HG02943 (cell line): ENCODE measurements around the gene CIAO1.
"Not testable (repeated sequence)": the region's sequence is repeated elsewhere in the genome, so short reads cannot be mapped to it uniquely, and the experiment has no call there.

Experiments used
- ATAC-seq: cut with Tn5 transposase; IDR thresholded peaks from one replicate; pipeline ENCODE4 v1.9.1; 2021; ENCODE audit warnings: mild to moderate bottlenecking, low read depth, moderate library complexity; ENCODE audit not compliant: unreplicated experiment

Gene CIAO1

DNA sequence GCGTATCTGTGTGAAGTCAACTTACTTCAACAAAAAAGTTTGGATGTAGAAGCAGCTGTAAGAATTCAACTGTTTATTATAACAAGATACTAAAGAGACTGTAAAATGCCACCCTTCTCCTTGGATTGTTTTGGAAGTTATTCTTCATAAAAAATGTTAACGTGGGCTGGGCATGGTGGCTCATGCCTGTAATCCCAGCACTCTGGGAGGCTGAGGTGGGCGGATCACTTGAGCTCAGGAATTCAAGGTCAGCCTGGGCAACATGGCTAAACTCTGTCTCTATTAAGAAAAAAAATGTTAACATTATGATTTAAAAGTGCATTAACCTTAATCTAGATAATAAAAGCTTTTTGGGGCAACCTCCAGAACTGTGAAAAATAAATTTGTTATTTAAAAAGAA, 7.7 kb downstream of the CIAO1 start:
- no peak for ATAC-seq

DNA sequence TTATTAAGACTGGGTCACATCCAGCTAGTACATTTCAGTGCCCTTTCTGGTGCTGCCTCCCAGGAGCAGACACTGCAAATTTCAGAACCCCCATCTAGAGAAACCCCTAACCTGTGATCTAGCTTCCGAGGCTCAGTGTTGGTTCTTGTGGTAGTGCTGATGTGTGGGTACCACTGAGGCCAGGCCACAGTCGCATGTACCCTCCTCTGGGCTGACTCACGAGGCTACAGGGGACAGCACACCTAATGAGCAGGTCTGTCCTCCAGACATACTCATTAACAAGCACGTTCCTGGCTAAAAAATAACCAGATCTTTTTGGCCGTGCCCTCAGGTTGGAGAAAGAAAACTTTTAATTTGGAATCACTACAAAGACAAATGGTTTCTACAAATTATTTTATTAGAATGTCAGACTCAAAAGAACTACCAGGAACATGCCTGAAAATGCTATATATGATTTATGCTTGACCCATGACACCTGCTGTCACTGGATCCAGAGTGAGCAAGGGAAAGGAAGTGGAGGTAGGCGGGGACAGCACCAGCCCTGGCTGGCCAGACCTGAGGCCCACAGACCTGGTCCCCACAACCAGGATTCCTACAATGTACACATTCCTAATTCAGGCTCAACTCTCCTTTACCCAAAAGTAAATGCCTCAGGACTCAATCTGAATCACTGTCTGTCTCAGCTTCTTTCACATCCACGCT, 8.5 kb downstream of the CIAO1 start:
- ATAC-seq = no peak

DNA sequence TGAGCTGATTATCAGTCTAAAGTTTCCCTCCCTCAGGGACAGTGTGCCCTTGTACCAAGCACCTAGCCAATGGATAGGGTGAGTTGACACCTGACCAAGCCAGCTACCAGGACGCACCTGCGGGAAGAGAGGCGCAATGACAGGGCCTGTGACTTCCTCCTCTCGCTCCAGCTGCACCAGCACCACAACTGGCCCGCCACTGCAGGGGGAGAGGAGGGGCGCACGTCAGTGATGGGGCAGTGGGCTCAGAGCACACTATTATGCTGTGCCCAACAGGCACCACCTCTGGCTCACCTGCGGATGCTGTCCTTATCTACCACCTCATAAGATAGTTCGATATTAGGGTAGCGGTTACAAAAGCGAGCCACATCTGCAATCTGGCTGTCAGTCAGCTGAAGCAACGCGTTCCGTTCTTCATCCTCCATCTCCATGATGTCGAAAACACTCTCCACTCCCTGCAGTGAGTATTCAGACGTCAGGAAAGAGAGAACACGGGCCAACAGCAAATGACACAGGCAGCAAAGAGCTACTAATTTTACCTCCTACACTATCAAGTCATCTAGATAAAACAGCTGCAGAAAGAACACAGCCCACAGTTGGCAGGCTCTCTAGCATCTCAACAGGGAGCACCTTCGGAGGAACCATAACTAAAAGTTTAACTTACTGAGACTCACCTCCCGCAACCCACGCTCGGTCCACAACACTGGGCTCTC, 10.9 kb downstream of the CIAO1 start:
- ATAC-seq = no peak

DNA sequence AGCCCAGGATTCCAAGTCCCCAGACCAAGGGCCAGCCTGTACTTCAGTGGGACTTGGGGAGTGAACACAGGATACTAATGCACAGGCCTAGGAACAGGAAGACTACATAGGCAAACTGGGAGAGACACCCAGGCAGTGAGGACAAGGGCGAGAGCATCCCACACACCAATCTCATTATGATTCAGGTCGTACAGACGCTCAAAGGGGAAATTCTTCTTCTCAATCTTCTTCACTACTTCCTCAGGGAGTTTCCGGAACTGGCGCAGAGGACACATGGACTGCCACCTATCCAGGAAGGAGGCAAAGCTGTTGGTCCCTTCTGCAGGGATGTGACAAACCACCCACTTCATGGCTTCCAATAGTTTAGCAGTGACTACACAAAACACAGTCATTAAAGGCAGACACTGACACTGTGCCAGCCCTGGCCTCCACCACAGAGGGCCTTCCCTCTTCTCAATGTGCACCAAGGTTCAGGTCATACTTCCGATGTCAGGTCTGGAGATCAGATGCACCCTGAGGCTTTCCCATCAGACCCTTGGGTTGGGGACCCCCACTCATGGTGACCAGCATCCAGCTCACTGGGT, 21.3 kb downstream of the CIAO1 start:
- no peak for ATAC-seq

DNA sequence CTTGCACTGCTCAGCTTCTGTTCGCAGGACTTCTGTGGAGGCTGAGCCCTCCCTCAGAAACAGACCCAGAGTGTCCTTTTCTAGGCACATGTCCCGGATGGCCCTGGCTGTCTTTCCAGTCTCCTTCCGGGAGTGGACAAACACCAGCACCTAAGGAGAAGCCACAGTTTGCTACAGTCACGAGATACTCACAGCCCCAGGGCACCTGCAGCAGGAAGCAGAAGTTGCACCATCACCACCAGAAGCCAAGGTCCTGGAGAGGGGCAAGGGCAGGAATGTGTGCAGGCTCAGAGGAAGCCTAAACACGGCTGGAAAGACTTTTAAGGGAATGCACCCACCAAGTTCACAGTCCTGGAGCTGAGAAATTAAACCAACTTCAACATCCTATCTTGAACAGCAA, 25.7 kb downstream of the CIAO1 start:
- no peak for ATAC-seq

DNA sequence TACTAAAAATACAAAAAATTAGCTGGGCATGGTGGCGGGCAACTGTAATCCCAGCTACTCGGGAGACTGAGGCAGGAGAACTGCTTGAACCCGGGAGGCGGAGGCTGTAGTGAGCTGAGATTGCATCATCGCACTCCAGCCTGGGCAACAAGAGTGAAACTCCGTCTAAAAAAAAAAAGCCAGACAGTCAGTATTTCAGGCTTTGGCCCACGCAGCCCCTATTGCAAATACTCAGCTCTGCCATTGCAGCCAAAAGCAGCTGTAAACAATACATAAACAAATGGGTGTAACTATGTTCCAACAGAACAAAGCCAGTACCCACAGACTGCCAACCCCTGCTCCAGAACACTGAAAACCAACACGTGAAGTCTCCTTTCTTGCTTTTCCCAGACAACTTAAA, 28.2 kb downstream of the CIAO1 start:
- not testable (repeated sequence) for ATAC-seq

DNA sequence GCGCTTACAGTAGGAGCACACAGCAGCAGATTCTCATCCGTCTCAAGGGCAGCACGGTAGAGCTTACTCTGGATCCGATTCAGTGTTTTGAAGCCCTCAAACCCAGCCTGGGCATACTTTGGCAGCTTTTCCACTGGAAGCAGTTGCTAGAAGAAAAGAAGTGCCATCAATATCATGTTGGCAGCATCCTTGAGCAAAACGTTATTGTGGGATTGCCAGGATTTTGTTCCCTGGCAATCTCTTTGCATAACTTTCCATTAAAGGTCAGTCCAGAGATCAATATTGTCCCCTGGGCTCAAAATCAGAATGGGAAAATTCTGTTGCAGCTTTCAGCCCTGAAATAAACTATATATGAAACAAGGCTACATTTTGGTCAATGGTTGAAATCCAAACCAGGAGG, 30.9 kb downstream of the CIAO1 start:
- no peak for ATAC-seq

DNA sequence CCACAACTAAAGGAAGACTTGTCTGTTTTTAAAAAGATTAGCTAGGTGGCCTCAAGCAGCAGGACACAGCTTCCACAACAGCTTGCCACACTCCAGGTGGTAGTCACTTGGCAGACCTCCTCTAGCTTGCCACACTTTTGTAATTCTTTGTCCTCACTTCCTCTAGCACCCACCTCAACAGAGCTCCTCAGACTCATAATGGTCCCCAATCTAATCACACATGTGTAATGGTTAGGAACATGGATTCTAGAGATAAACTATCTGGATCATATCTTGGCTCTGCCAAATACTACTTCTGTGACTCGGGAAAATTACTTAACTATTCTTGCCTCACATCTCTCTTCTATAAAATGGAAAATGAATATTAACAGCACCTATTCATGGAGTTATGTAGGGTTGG, 35.8 kb downstream of the CIAO1 start:
- ATAC-seq = no peak

DNA sequence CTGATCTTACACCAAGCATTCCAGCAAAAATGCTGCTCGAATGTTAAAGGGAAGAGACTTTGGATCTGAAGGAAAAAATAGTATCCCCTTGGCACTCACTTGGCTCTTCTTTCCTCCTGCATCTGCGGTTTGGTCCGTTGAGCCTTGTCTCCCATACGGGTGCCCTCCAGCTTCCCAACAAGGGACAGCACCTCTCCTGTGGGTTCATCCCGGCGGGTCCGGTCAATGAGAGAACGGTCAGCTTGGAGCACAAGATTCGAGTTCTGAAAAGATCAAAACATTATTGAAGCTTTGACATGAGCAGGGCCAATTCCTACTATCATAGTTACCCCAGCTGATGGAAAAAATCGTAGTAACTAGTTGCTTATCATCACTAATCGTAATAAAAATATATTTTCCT, 38.6 kb downstream of the CIAO1 start:
- ATAC-seq = no peak

DNA sequence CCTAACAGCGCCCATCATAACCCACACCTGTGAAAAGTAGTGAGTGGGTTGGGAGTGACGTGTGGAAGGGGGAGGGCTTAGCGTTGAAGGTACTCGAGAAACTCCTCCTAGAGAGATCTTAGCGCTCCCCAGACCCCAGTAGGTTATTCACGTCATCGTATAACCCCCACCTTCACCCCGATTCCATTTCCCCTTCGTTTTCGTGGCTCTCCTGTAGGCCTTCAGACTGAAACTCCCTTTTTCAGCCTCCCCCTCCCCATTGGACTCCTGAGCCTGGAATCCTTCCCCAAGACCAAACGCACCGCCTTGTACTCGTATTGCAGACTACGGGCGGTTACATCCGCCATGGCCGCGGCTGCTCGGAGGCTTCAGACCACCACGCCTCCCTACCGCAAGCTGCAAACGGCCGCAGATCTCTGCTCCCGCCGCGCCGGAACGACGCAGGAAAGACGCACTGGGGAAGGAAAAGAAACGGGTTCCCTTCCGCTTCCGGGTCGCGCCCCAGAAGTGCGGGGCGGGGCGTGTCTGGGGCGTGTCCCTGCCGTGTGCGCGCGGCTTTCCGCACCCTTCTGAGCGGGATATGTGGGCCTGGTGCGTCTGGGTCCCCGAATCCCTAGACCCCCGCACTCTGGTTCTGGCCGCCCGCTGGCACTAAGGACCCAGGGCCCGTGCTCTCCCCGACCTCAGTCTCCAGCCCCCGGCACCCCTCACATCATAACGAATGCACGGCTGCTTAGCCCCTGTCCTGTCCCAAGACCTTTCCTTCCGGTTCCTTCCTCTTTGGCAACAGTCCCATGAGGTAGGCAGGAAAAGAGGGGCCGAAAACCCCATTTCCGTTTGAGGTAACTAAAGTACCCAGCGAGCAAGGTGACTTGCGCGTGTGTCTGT, 39.3 kb downstream of the CIAO1 start, which contains the start of gene SNRNP200:
Gene SNRNP200 (minus strand): TSS at position 456 of the 888 bp plus-strand sequence. CDS start 109 bp downstream, at position 347.
- ATAC-seq = peak; percentile 86

DNA sequence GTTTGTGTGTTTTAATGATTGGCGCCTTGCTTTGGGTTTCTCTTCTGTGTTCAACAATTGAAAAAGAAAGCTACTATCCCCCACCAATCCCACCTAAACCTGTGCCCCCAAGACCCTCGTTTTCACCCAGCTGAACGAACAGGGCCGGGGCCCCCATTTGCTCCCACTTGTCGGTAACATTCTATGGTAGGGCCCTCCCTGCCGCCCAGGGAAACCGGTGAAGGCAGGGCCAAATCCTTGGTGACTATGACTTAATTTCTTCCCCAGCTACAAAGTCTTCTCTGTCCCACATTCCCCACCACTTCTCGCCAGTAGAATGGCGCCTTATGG, 39.9 kb downstream of the CIAO1 start:
- ATAC-seq = no peak

DNA sequence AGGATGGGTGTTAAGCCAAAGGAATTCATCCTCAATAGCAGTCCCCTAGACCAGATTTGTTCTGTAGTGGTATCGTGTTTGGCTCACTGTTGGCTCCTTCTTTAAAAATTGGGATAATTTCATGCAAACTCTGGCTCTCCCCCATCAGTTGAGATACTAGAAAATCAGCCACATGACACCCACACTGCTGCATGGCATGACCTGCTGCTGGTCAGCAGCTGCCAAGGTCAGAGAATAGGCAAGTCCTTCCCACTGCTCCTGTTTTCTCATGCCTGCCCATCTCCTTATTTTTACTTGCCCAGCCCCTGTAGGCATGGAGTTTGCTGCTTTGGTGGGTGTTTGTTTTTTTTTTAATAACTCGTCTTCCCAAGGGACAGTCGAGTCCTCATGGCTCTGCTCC, 40.3 kb downstream of the CIAO1 start:
- ATAC-seq = no peak

DNA sequence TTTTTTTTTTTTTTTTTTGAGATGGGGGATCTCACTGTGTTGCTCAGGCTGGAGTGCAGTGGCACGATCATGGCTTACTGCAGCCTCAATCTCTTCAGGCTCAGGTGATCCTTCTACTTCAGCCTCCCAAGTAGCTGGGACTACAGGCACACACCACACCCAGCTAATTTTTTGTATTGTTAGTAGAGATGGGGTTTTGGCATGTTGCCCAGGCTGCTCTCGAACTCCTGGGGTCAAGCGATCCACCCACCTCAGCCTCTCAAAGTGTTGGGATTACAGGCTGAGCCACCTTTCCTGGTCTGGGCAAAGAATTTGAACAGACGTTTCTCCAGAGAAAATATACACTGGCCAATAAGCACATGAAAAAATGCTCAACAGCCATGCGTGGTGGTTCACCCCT, 42.2 kb downstream of the CIAO1 start:
- no peak for ATAC-seq

DNA sequence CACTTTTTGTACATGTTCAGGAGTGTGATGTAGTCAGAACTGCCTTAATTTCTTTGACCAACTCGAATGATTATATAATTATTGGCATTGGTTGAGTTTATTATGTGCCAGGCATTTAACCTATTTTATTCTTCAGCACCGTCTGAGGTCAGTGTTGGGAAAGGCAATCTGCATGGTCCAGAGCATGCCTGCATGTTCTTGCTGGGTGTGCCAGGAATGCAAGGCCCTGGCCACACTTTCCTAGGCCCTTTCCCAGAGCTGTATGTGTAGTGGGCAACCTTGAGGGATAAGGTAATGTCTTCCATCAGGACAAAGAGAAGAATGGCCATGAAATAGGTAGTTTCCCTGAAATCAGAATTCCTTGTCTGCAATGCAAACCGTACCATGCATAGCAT, 49.0 kb downstream of the CIAO1 start:
- ATAC-seq = no peak

DNA sequence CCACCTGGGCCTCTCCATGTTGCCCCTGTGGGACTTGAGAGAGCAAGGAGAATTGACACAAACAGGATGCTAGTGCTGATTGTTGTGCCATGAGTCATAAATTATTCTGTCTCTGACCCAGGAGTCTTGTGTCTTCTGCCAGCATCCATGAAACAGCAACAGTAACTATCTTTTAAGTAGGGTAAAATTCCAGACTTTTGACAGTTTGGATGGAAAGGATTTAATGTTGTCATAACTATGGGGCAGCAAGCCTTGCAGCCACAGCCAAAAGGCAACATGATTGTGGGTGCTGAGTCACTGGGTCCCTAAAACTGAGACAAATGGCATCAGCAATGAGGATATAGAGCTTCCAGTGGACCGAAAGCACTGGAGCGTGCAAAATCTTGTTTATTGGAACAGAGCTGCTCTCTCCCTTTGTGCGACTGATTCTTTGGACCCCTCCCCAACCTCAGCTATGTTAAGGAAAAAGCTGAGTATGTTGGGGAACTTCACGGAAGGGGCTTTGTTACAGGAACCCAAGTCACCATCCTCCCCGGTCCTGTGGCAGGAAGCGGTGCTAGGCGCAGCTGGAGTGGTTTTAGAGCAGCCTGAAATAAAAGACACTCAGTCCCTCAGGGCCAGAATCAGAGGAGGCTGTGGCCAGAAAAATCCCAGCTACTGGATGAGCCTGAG, 49.5 kb downstream of the CIAO1 start:
- no peak for ATAC-seq

DNA sequence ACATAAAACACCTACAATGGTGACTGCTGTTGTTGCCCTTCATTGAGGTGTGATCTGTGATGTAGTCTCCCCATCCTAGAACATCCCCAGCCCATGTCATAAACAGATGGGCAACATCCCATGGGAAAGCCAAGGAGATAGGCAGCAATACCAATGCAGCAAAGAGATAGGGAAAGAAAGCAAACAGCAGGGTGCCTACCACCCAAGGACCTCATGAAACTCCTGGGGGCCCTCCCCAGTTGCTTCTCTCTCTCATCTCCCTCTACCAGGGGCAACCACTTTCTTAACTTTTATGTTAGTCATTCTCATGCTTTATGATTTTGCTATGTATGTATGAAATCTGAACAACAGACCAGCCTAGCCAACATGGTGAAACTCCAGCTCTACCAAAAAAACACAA, 51.0 kb downstream of the CIAO1 start:
- no peak for ATAC-seq

DNA sequence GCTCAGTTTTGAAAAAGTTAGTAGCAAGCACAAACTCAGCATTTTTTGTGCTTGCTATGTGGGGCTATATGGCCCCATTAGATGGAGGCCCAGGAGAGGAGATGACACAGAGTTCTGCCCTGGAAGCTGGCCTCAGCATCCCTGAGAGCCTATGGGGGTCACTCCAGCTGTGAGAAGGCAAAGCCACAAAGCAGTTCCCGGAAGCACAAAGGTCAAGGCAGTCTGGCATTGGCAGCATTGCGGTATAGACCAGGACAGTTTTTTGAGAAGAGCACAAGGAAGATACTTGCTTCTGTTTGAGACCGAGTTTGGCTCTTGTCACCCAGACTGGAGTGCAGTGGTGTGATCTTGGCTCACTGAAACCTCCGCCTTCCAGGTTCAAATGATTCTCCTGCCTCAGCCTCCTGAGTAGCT, 51.6 kb downstream of the CIAO1 start:
- no peak for ATAC-seq

DNA sequence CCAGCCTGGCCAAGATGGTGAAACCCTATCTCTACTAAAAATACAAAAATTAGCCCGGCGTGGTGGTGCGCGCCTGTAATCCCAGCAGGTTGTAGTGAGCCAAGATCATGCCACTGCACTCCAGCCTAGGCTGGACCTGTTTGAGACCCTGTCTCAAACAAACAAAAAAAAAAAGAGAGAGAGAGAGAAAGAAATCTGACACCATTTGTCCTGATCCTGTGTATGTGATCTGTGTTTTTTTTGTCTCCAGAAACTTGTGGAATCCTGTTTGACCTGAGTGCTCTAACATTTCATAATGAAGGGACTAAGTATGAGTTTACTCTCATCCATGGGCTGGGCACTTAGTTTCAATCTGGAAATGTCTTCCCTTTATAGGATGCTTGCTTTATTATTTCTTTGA, 52.7 kb downstream of the CIAO1 start:
- no peak for ATAC-seq

DNA sequence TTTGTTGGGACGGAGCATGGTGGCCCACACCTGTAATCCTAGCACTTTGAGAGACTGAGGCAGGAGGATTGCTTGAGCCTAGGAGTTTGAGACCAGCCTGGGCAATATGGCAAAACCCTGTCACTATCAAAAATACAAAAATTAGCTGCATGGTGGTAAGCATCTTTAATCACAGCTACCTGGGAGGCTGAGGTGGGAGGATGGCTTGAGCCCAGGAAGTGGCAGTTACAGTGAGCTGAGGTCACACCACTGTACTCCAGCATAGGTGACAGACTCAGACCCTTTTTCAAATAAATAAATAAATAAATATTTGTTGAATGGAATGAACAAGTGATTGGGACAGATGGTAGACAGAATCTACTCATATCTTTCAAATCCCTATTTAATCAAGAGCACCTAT, 53.4 kb downstream of the CIAO1 start:
- ATAC-seq = no peak

DNA sequence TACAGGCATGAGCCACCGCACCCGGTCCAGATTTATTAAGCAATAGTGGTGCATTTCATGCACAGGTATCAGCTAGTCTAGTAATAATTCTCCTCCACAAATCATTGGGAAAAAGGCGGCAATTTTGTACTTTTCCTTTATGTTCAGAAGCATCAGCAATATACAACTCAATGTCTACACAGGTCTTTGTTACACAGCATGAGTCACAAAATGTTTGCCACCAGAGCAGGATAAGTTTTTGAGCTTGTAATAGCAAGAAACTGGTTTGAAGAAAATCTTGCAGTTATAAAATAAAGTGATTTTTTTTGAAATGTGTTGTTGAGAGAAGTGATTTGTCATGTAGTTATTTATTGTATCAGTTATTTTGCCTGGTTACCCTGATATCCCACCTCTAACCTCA, 54.3 kb downstream of the CIAO1 start:
- no peak for ATAC-seq
